ENCODE data around the gene COL17A1.

DNA sequence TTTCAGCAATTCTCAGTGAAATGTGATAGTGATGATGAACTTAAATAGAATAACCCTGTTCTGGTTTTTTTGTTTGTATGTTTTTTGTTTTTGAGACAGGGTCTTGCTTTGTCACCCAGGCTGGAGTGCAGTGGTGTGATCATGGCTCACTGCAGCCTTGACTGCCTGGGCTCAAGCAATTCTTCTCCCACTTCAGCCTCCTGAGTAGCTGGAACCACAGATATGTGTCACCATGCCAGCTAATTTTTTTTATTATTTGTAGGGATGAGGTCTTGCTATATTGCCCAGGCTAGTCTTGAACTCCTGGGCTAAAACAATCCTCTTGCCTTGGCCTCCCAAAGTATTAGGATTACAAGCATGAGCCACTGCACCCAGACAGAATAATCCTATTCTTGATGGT lies 14.3 kb upstream of the COL17A1 start:
- TF ChIP-seq, protein P1, sequence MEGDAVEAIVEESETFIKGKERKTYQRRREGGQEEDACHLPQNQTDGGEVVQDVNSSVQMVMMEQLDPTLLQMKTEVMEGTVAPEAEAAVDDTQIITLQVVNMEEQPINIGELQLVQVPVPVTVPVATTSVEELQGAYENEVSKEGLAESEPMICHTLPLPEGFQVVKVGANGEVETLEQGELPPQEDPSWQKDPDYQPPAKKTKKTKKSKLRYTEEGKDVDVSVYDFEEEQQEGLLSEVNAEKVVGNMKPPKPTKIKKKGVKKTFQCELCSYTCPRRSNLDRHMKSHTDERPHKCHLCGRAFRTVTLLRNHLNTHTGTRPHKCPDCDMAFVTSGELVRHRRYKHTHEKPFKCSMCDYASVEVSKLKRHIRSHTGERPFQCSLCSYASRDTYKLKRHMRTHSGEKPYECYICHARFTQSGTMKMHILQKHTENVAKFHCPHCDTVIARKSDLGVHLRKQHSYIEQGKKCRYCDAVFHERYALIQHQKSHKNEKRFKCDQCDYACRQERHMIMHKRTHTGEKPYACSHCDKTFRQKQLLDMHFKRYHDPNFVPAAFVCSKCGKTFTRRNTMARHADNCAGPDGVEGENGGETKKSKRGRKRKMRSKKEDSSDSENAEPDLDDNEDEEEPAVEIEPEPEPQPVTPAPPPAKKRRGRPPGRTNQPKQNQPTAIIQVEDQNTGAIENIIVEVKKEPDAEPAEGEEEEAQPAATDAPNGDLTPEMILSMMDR (IDR thresholded peaks at IDR 0.05): no peak
- no peak for TF ChIP-seq EP300 (IDR thresholded peaks at IDR 0.05)
- no peak for TF ChIP-seq POLR2A (IDR thresholded peaks at IDR 0.05)

All from stomach (tissue), 4 donors.